Fibroblast of peridontal ligament (primary cell): ENCODE measurements around the gene PCA3.

Experiments used
- DNase-seq: peaks from one replicate; pipeline ENCODE4 v3.0.0-alpha.2; 2010; ENCODE audit errors: extremely low read depth

Gene PCA3

GRCh38 chr9:76756941-76757673 lies 7.1 kb upstream of the PCA3 start:
- no peak for DNase-seq

DNA sequence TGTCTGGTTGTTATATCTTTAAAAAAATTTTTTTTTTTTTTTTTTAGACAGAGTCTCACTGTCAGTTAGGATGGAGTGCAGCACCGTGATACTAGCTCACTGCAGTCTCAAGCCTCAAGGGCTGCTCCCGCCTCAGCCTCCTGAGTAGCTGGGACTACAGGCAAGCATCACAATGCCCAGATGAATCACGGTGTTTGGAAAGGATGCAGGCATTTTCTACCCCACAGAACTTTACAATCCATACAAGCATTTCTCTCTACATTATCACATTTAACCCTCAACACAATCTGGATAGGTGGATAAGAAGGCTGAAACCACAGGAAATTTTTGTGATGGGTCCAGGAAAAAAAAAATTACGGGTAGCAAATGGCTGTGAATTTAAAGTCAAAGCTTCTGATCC lies 5.8 kb upstream of the PCA3 start:
- DNase-seq, result no peak

GRCh38 chr9:76759732-76760131 lies 4.5 kb upstream of the PCA3 start:
- DNase-seq, result no peak

- DNase-seq, result peak; percentile 39
Observed at GRCh38 chr9:76761448-76761847, 2.8 kb upstream of the PCA3 start.

- no peak for DNase-seq
Observed at GRCh38 chr9:76766126-76766525, 1.9 kb downstream of the PCA3 start.

DNA sequence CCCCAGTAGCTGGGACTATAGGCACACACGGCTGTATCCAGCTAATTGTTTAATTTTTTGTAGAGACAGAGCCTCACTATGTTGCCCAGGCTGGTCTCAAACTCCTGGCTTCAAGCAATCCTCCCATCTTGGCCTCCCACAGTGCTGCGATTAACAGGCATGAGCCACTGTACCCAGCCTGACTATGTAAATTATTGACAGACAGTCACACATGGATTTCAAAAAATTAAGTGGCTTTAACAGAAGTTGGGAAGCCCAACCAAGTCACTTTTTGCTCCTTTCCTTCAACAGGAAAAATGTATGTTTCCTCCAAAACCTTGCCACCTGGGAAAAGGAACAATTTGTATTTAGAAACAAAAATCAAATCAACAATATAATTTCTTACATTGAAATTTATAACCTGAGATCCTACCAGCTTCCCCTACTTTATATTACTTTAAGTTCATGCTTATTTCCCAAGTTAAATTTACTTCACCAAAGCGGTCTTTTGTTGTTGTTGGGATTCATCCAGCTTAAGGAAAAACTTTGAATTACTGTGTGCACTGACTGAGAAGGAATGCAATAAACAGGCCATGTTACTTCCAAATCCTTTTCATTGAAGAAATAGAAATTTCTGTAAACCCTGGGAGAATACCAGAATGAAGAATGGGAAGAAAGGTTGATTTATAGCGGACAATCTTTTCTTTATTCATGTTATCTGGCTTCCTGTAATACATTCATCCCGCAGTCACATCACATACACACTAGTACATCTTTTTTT lies 8.6 kb downstream of the PCA3 start:
- DNase-seq, result peak; percentile 34

- DNase-seq, result no peak
Observed at GRCh38 chr9:76784881-76785280, 20.6 kb downstream of the PCA3 start.

- DNase-seq, result no peak
Observed at GRCh38 chr9:76785501-76785900, 21.3 kb downstream of the PCA3 start.

GRCh38 chr9:76787677-76788076 lies 23.4 kb downstream of the PCA3 start:
- no peak for DNase-seq

DNA sequence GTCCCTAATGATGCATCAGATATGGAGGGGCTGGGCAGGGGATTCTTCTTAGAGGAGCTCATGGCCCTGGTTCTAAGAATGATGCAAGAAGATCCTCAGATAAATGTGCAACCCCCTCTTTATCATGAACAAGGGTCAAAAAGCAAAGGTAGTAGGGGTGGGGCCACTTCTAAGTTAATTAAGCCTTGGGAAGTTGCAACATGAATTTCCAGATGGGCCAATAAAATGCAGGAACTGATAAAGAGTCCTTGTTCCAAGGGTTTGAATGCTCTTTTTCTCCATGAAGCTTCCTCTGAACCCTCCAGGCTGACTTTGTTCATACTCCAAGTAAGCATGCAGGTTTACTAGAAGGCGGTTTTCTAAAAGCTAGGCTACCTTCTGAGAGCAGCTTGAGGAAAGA lies 25.6 kb downstream of the PCA3 start:
- no peak for DNase-seq

GRCh38 chr9:76793784-76794431 lies 29.7 kb downstream of the PCA3 start:
- DNase-seq, result no peak

DNA sequence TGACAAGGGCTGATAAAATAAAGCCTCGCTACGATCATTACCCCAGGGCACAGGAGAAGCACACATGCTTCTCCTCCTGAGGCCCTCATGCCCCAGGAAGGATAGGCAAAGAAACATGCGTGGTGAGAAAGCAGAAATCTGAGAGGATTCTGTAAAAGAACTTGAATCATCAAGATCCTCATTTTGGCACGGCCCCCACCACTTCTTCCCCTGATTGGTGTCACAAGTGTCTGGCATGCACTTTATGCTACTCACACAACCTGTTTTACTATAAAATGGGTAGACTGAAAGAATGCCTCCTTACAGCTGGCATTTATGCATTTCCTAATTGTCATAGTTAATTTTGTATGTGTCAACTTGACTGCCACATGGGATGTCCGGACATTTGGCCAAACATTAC lies 32.1 kb downstream of the PCA3 start:
- no peak for DNase-seq

DNA sequence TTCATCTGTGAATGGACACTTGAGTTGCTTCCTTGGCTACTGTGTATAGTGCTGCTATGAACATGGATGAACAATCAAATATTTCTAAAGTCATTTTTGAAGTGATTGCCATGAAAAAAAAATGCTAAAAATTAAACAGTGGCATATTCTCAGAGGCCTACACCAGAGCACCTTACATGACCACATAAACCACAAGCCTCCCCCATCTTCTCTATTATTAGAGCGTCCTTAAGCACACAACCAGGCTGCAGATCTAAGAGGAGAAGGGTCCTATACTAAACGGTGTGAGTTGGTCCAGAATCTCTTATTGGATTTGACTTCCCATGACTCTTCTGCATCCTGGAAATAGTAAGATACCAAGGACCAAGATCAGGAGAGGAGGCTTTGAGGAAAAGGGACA lies 34.3 kb downstream of the PCA3 start:
- DNase-seq, result no peak

GRCh38 chr9:76799473-76799872 lies 35.2 kb downstream of the PCA3 start:
- DNase-seq, result no peak

DNA sequence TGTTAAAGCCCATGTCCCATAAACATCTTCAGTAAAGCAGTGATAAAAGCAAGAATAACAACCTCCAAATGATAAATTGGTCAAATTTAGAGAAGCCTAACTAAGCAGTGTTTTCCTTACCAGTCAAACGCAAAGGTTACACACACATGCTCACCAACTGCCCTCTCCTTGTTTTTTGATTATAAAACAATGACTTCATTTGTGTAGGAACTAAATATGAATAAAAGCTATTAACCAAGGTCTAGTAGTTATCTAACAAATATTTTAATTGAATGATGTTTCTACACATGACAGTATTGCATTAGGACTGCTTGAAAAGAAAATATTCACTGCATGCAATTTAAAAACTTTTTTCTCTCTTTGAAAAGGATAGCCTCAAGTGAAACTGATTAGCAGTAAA lies 36.7 kb downstream of the PCA3 start:
- no peak for DNase-seq

GRCh38 chr9:76803083-76803482 lies 38.8 kb downstream of the PCA3 start:
- DNase-seq, result no peak

GRCh38 chr9:76803762-76804161 lies 39.5 kb downstream of the PCA3 start:
- no peak for DNase-seq

- no peak for DNase-seq
Observed at GRCh38 chr9:76808636-76809035, 44.4 kb downstream of the PCA3 start.

GRCh38 chr9:76810377-76810957 lies 46.2 kb downstream of the PCA3 start:
- peak; percentile 83 for DNase-seq

GRCh38 chr9:76812591-76812990 lies 48.4 kb downstream of the PCA3 start:
- peak; percentile 30 for DNase-seq

- peak; percentile 63 for DNase-seq
Observed at GRCh38 chr9:76817489-76817888, 53.3 kb downstream of the PCA3 start.

DNA sequence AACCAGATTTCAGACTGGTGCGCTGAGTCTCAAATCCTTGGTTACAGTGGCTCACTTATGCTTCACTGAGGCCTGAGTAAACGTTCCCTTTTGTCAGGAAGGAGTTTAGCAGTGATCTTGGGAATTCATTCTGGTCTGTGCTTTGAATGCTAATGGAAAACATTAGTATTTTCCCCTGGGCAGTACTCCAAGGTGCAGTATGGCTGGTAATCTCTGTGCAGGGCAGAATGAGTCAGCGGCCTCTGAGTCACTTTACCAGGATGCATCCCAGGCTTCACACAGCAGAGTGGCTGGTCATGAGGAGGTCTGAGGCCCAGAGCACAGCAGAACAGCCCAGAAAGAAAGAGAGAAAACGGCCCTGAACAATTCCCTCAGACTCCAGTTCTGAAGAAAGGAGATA lies 54.0 kb downstream of the PCA3 start:
- DNase-seq, result peak; percentile 99

GRCh38 chr9:76820431-76820830 lies 56.2 kb downstream of the PCA3 start:
- DNase-seq, result no peak
